HCT116 (cell line): ENCODE data around the gene MAGI3. TPM values are rescaled to one million over a fixed set of nuclear protein-coding genes. Genes with fewer than 3 reads are reported as not detected.

ENCODE experiments used
- ATAC-seq: fragments of 200-7000 bp; cut with Tn5 transposase; 2 replicates; pipeline ENCODE4 v1.9.1; 2020; ENCODE audit warnings: mild to moderate bottlenecking, moderate library complexity
- BruUV-seq: library from RNA; stranded (reverse); fragments of 400-500 nt; replicated peaks from 2 replicates; lab custom pipeline; 2021; lab: Mats Ljungman, UMichigan
- CTCF ChIA-PET: fragments of 300-600 bp; sonication (Branson Sonifier 250); formaldehyde crosslinking; loops from one replicate; lab custom pipeline; 2021; ENCODE audit warnings: antibody characterized with exemption; lab: Charles Lee
- POLR2A ChIA-PET: fragments of 300-600, 350-600 bp; sonication (Branson Sonifier 250); formaldehyde crosslinking; loops from one replicate; lab custom pipeline; 2021; ENCODE audit warnings: antibody characterized with exemption; lab: Charles Lee
- RAD21 ChIA-PET, 2 experiments: fragments of 300-600 bp; sonication (Branson Sonifier 250); formaldehyde crosslinking; loops; one replicate each; lab custom pipeline; 2023; ENCODE audit warnings: low total read pairs in 2 of 2; ENCODE audit not compliant: uncharacterized antibody in 2 of 2, unreplicated experiment in 2 of 2, low non-redundant PET in 1 of 2; lab: Charles Lee
- DNase-seq: peaks from one replicate; pipeline ENCODE4 v3.0.0-alpha.2; 2010; ENCODE audit warnings: low read depth, low spot score
- H2AFZ ChIP-seq: fragments of 200-600 bp; shearing (Covaris generic), sonication (generic); 2 replicates; pipeline ENCODE4 v1.6.1; 2017; ENCODE audit warnings: low read depth, mixed run types, mixed read lengths, antibody characterized with exemption, low read length; ENCODE audit not compliant: poor library complexity, severe bottlenecking
- H3K27ac ChIP-seq: 2 replicates; pipeline ENCODE4 v1.5.1; 2012; ENCODE audit warnings: low read depth, low read length
- H3K27me3 ChIP-seq: fragments of 200-600 bp; sonication (generic); 2 replicates; pipeline ENCODE4 v1.6.1; 2016; ENCODE audit warnings: mixed run types, low read length, mixed read lengths; ENCODE audit not compliant: insufficient read depth
- H3K36me3 ChIP-seq, 2 experiments: fragments of 200-500 bp in 1 of 2; fragments of 200-600 bp in 1 of 2; sonication (Bioruptor generic) in 1 of 2; sonication (generic) in 1 of 2; 2 replicates each; pipeline versions ENCODE4 v1.5.1 to v1.6.1; 2014 to 2016; ENCODE audit warnings: low read length in 2 of 2, inconsistent platforms in 1 of 2, mixed read lengths in 1 of 2, mixed run types in 1 of 2; ENCODE audit not compliant: insufficient read depth in 2 of 2, control insufficient read depth in 1 of 2
- H3K4me1 ChIP-seq, 2 experiments: fragments of 200-600 bp in 1 of 2; sonication (generic) in 1 of 2; 2 replicates each; pipeline versions ENCODE4 v1.5.1 to v1.6.1; 2012 to 2017; ENCODE audit warnings: low read length in 2 of 2, inconsistent platforms in 1 of 2, mild to moderate bottlenecking in 1 of 2, mixed read lengths in 1 of 2, mixed run types in 1 of 2, moderate library complexity in 1 of 2; ENCODE audit not compliant: insufficient read depth in 2 of 2, control insufficient read depth in 1 of 2
- H3K4me2 ChIP-seq: fragments of 200-600 bp; sonication (generic); 2 replicates; pipeline ENCODE4 v1.6.1; 2017; ENCODE audit warnings: mixed run types, low read length, mixed read lengths
- H3K4me3 ChIP-seq, 2 experiments: fragments of 200-600 bp in 1 of 2; sonication (generic) in 1 of 2; replicated peaks in 1 of 2; 2 replicates each; pipeline ENCODE4 v1.5.1; 2011 to 2016; ENCODE audit warnings: low read length in 2 of 2, control low read depth in 1 of 2, low read depth in 1 of 2, mild to moderate bottlenecking in 1 of 2, mixed read lengths in 1 of 2, mixed run types in 1 of 2
- H3K79me2 ChIP-seq: fragments of 200-600 bp; sonication (generic); 2 replicates; pipeline ENCODE4 v1.6.1; 2017; ENCODE audit warnings: mild to moderate bottlenecking, mixed run types, low read length, moderate library complexity, mixed read lengths; ENCODE audit not compliant: insufficient read depth
- H3K9ac ChIP-seq: fragments of 200-600 bp; sonication (generic); 2 replicates; pipeline ENCODE4 v1.6.1; 2016; ENCODE audit warnings: low read length, mixed read lengths
- H3K9me2 ChIP-seq: fragments of 200-600 bp; sonication (generic), shearing (Covaris generic); 2 replicates; pipeline ENCODE4 v1.6.1; 2017; ENCODE audit warnings: mixed run types, mild to moderate bottlenecking, moderate library complexity; ENCODE audit not compliant: insufficient read depth
- H3K9me3 ChIP-seq, 2 experiments: fragments of 200-500 bp in 1 of 2; fragments of 200-600 bp in 1 of 2; sonication (Bioruptor generic) in 1 of 2; sonication (generic) in 1 of 2; 2 replicates each; pipeline ENCODE4 v1.6.1; 2014 to 2017; ENCODE audit warnings: low read length in 2 of 2, mixed read lengths in 2 of 2, inconsistent platforms in 1 of 2, low read depth in 1 of 2, mild to moderate bottlenecking in 1 of 2, mixed run types in 1 of 2, moderate library complexity in 1 of 2; ENCODE audit not compliant: control insufficient read depth in 1 of 2, insufficient read depth in 1 of 2
- H4K20me1 ChIP-seq: fragments of 200-600 bp; sonication (generic), shearing (Covaris generic); 2 replicates; pipeline ENCODE4 v1.6.1; 2017; ENCODE audit warnings: mixed run types, mild to moderate bottlenecking, moderate library complexity; ENCODE audit not compliant: insufficient read depth
- CBX3 ChIP-seq: IDR thresholded peaks from 2 replicates; pipeline ENCODE4 v1.6.1; 2012; ENCODE audit warnings: low read depth
- CEBPB ChIP-seq: IDR thresholded peaks from 2 replicates; pipeline ENCODE4 v1.6.1; 2012; ENCODE audit warnings: low read depth
- EGR1 ChIP-seq: IDR thresholded peaks from 2 replicates; pipeline ENCODE4 v1.6.1; 2012; ENCODE audit warnings: low read depth
- ELF1 ChIP-seq: IDR thresholded peaks from 2 replicates; pipeline ENCODE4 v1.6.1; 2012; ENCODE audit warnings: low read depth, borderline replicate concordance
- EZH2 ChIP-seq: fragments of 200-600 bp; sonication (generic); IDR thresholded peaks from 2 replicates; pipeline ENCODE4 v1.6.1; 2017; ENCODE audit warnings: antibody characterized with exemption, mixed run types
- EZH2phosphoT487 ChIP-seq: fragments of 200-600 bp; IDR thresholded peaks from 2 replicates; pipeline ENCODE4 v1.6.1; 2018; ENCODE audit warnings: antibody characterized with exemption, borderline replicate concordance
- FOSL1 ChIP-seq: IDR thresholded peaks from 2 replicates; pipeline ENCODE4 v1.6.1; 2012; ENCODE audit warnings: low read depth
- JUND ChIP-seq: IDR thresholded peaks from 2 replicates; pipeline ENCODE4 v1.6.1; 2012
- POLR2A ChIP-seq: IDR thresholded peaks from 2 replicates; pipeline ENCODE4 v1.7.0; 2011; ENCODE audit warnings: borderline replicate concordance; ENCODE audit not compliant: insufficient read depth, insufficient read length; ENCODE audit errors: extremely low read depth
- POLR2AphosphoS5 ChIP-seq: IDR thresholded peaks from 2 replicates; pipeline ENCODE4 v1.6.1; 2011; ENCODE audit warnings: mild to moderate bottlenecking, low read depth, low read length, moderate library complexity
- RAD21 ChIP-seq: IDR thresholded peaks from 2 replicates; pipeline ENCODE4 v1.6.1; 2012; ENCODE audit warnings: low read depth, mild to moderate bottlenecking
- SIN3A ChIP-seq: IDR thresholded peaks from 2 replicates; pipeline ENCODE4 v1.6.1; 2012; ENCODE audit warnings: low read depth
- TCF7L2 ChIP-seq: IDR thresholded peaks from 2 replicates; pipeline ENCODE4 v1.7.0; 2011; ENCODE audit warnings: borderline replicate concordance, inconsistent platforms; ENCODE audit not compliant: insufficient read depth, insufficient read length; ENCODE audit errors: extremely low read depth
- YY1 ChIP-seq: IDR thresholded peaks from 2 replicates; pipeline ENCODE4 v1.6.1; 2011; ENCODE audit warnings: low read length, low read depth, moderate library complexity, mild to moderate bottlenecking; ENCODE audit not compliant: insufficient replicate concordance; ENCODE audit errors: extremely low read depth
- ZFX ChIP-seq: fragments of 450-650 bp; IDR thresholded peaks from 2 replicates; pipeline ENCODE4 v1.6.1; 2017
- ZNF274 ChIP-seq: fragments of 200-500 bp; sonication (Bioruptor generic); IDR thresholded peaks from 2 replicates; pipeline ENCODE4 v1.6.1; 2014; ENCODE audit warnings: mild to moderate bottlenecking, low read depth, low read length, inconsistent platforms
- intact Hi-C: fragments of 100-400 bp; cut with micrococcal nuclease; formaldehyde crosslinking; loops from 2 replicates; pipeline ENCODE4 v1.10.0; 2022
- total RNA-seq: library from RNA; stranded (reverse); gene quantifications from one replicate; pipeline ENCODE4 v1.2.1, GENCODE V29; 2021; ENCODE audit not compliant: unreplicated experiment
- TF ChIP-seq, protein P1 (sequence below): IDR thresholded peaks from 2 replicates; pipeline ENCODE4 v1.6.1; 2011; ENCODE audit warnings: mild to moderate bottlenecking, low read length, moderate library complexity; ENCODE audit not compliant: insufficient replicate concordance; ENCODE audit errors: extremely low read depth
- TF ChIP-seq, protein P2 (sequence below): IDR thresholded peaks from 2 replicates; pipeline ENCODE4 v1.6.1; 2012; ENCODE audit warnings: low read depth
- TF ChIP-seq, protein P3 (sequence below), 3 experiments: fragments of 200-600 bp in 1 of 3; sonication (generic) in 1 of 3; IDR thresholded peaks in 2 of 3; conservative IDR thresholded peaks in 1 of 3; 2 replicates each; pipeline ENCODE4 v1.5.1; 2012 to 2017; ENCODE audit warnings: low read depth in 2 of 3, low read length in 2 of 3, antibody characterized with exemption in 1 of 3, borderline replicate concordance in 1 of 3, control low read depth in 1 of 3, mild to moderate bottlenecking in 1 of 3, mixed read lengths in 1 of 3, mixed run types in 1 of 3, moderate library complexity in 1 of 3; ENCODE audit not compliant: insufficient read depth in 1 of 3
- TF ChIP-seq, protein P4 (sequence below): IDR thresholded peaks from 2 replicates; pipeline ENCODE4 v1.6.1; 2012

MAGI3 gene
- total RNA-seq, 1 experiment from 2014 or later = 11.8 TPM

DNA sequence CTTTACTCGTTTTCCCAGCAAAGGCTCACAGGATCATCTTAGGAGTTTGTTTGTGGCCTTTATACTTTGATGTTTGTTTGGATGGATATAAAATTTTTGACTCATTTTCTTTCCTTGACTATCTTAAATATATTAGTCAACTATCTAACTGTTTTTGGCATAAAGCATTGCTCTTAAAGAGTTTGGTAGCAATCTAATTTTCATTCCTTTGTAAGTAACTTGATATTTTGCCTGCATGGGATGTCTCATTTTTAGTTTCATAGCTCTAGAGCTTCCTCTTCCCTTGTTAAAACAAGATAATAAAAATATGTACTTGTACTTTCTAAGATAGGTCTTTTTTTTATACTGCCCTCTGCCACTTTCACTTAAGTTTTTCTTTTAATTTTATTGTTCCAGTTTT is 161.9 kb downstream of the MAGI3 start:
- intact Hi-C loops = no loop called here
- Histone ChIP-seq H3K27me3 (no peaks in the 10 kb centered on the region), H3K9me2 (no peaks in the 10 kb centered on the region), H3K36me3 (no peaks in the 10 kb centered on the region), H3K27ac (no peak overlapping the region), H3K9me3 (no peaks in the 10 kb centered on the region), H4K20me1 (no peaks in the 10 kb centered on the region), H2AFZ (no peak overlapping the region), H3K4me3 (no peak overlapping the region), H3K9ac (no peak overlapping the region), H3K79me2 (no peaks in the 10 kb centered on the region), H3K4me1 (no peaks in the 10 kb centered on the region), H3K4me2 (no peak overlapping the region)
- no peak for TF ChIP-seq ZFX
- TF ChIP-seq RAD21 = no peak
- no peak for TF ChIP-seq CBX3
- TF ChIP-seq FOSL1 = no peak
- TF ChIP-seq EGR1 = no peak
- TF ChIP-seq, protein P1, sequence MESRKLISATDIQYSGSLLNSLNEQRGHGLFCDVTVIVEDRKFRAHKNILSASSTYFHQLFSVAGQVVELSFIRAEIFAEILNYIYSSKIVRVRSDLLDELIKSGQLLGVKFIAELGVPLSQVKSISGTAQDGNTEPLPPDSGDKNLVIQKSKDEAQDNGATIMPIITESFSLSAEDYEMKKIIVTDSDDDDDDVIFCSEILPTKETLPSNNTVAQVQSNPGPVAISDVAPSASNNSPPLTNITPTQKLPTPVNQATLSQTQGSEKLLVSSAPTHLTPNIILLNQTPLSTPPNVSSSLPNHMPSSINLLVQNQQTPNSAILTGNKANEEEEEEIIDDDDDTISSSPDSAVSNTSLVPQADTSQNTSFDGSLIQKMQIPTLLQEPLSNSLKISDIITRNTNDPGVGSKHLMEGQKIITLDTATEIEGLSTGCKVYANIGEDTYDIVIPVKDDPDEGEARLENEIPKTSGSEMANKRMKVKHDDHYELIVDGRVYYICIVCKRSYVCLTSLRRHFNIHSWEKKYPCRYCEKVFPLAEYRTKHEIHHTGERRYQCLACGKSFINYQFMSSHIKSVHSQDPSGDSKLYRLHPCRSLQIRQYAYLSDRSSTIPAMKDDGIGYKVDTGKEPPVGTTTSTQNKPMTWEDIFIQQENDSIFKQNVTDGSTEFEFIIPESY = no peak
- no peak for TF ChIP-seq POLR2A
- no peak for TF ChIP-seq YY1
- TF ChIP-seq, protein P2, sequence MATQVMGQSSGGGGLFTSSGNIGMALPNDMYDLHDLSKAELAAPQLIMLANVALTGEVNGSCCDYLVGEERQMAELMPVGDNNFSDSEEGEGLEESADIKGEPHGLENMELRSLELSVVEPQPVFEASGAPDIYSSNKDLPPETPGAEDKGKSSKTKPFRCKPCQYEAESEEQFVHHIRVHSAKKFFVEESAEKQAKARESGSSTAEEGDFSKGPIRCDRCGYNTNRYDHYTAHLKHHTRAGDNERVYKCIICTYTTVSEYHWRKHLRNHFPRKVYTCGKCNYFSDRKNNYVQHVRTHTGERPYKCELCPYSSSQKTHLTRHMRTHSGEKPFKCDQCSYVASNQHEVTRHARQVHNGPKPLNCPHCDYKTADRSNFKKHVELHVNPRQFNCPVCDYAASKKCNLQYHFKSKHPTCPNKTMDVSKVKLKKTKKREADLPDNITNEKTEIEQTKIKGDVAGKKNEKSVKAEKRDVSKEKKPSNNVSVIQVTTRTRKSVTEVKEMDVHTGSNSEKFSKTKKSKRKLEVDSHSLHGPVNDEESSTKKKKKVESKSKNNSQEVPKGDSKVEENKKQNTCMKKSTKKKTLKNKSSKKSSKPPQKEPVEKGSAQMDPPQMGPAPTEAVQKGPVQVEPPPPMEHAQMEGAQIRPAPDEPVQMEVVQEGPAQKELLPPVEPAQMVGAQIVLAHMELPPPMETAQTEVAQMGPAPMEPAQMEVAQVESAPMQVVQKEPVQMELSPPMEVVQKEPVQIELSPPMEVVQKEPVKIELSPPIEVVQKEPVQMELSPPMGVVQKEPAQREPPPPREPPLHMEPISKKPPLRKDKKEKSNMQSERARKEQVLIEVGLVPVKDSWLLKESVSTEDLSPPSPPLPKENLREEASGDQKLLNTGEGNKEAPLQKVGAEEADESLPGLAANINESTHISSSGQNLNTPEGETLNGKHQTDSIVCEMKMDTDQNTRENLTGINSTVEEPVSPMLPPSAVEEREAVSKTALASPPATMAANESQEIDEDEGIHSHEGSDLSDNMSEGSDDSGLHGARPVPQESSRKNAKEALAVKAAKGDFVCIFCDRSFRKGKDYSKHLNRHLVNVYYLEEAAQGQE = no peak
- TF ChIP-seq CEBPB = no peak
- TF ChIP-seq EZH2 = no peak
- TF ChIP-seq, protein P3, sequence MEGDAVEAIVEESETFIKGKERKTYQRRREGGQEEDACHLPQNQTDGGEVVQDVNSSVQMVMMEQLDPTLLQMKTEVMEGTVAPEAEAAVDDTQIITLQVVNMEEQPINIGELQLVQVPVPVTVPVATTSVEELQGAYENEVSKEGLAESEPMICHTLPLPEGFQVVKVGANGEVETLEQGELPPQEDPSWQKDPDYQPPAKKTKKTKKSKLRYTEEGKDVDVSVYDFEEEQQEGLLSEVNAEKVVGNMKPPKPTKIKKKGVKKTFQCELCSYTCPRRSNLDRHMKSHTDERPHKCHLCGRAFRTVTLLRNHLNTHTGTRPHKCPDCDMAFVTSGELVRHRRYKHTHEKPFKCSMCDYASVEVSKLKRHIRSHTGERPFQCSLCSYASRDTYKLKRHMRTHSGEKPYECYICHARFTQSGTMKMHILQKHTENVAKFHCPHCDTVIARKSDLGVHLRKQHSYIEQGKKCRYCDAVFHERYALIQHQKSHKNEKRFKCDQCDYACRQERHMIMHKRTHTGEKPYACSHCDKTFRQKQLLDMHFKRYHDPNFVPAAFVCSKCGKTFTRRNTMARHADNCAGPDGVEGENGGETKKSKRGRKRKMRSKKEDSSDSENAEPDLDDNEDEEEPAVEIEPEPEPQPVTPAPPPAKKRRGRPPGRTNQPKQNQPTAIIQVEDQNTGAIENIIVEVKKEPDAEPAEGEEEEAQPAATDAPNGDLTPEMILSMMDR (IDR thresholded peaks at IDR 0.05 in 2 of 3, conservative IDR thresholded peaks at IDR 0.05 in 1 of 3; ENCODE audit: borderline replicate concordance in 1 of 3, insufficient read depth in 1 of 3, low read depth in 2 of 3, low read length in 2 of 3) = no peak
- TF ChIP-seq EZH2phosphoT487 = no peak
- no peak for TF ChIP-seq JUND
- no peak for TF ChIP-seq ELF1
- no peak for TF ChIP-seq ZNF274
- TF ChIP-seq, protein P4, sequence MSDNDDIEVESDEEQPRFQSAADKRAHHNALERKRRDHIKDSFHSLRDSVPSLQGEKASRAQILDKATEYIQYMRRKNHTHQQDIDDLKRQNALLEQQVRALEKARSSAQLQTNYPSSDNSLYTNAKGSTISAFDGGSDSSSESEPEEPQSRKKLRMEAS = no peak
- TF ChIP-seq TCF7L2 = no peak
- TF ChIP-seq SIN3A = no peak
- no peak for TF ChIP-seq POLR2AphosphoS5
- ATAC-seq (no peak), DNase-seq (no peak)
- no TSS peak for BruUV-seq
- CTCF ChIA-PET = no interaction called here
- RAD21 ChIA-PET = no interaction called here
- POLR2A ChIA-PET = no interaction called here
